Colonic mucosa (tissue), 4 donors: ENCODE results near the gene TRAPPC3L. TPM values are rescaled to one million over a fixed set of nuclear protein-coding genes. Genes with fewer than 3 reads are reported as not detected.
A peak's percentile ranks its signal among the peaks of the same experiment; 100 is the strongest.

ENCODE experiments used
- DNase-seq: peaks from one replicate; pipeline ENCODE4 v3.0.0-alpha.2; 2020
- H3K27ac ChIP-seq: fragments of 200-600 bp; one replicate; pipeline ENCODE4 v1.8.0; 2021
- H3K27me3 ChIP-seq: fragments of 200-600 bp; one replicate; pipeline ENCODE4 v1.8.0; 2021
- H3K36me3 ChIP-seq: fragments of 200-600 bp; one replicate; pipeline ENCODE4 v1.8.0; 2021
- H3K4me1 ChIP-seq: fragments of 200-600 bp; one replicate; pipeline ENCODE4 v1.8.0; 2021; ENCODE audit warnings: mild to moderate bottlenecking
- H3K4me3 ChIP-seq: fragments of 200-600 bp; one replicate; pipeline ENCODE4 v1.8.0; 2021
- H3K9ac ChIP-seq, 2 donors: one replicate each; pipeline ENCODE4 v1.7.0; 2013; ENCODE audit warnings: control low read depth in 2 of 2, low read depth in 2 of 2, low read length in 2 of 2
- H3K9me3 ChIP-seq: fragments of 200-600 bp; one replicate; pipeline ENCODE4 v1.8.0; 2021
- intact Hi-C: fragments of 100-400 bp; cut with DNase I; formaldehyde crosslinking; loops from one replicate; pipeline ENCODE4 v1.14.1; 2022
- total RNA-seq, 2 donors: library from RNA; stranded (reverse); fragmentation: NEBNext Ultra II Directional in 1 of 2; extraction: Animal tissue kit (Norgen Biotek cat#: 25700) in 1 of 2; gene quantifications; one replicate each; pipeline ENCODE4 v1.2.1, GENCODE V29; 2021
- TF ChIP-seq, protein P1 (sequence below): fragments of 200-600 bp; IDR thresholded peaks from one replicate; pipeline ENCODE4 v1.8.0; 2022; ENCODE audit warnings: antibody characterized with exemption, mild to moderate bottlenecking
- donor health status: healthy.
- donor health status: DM: no; HTN: no; CAD: no.
- donor health status: DM: no; HTN: no; CAD: no.

The TRAPPC3L gene
- total RNA-seq, 2 donors from 2014 or later = not detected

DNA sequence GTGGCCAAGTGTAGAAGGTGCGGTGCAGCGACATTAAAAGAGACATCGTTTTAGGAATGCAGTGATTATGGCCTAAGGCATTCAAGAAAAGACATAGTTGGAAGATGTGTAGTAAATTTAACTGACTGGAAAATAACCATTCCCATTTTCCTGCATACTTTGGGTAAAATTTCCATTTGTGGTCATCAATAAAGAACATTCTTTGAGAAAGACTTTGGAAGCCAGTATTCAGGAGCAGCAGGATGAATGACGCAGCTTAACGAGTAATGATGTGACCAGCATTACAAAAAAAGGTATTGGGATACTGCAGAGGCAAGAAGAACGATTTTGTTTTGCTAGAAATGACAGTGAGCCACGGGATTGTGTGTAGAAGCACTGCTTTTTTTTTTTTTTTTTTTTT lies 18.8 kb upstream of the TRAPPC3L start:
- Histone ChIP-seq H3K9ac (no peak overlapping the region), H3K27me3 (no peaks in the 10 kb centered on the region), H3K36me3 (no peaks in the 10 kb centered on the region), H3K27ac (no peak overlapping the region), H3K4me3 (no peak overlapping the region), H3K4me1 (no peaks in the 10 kb centered on the region), H3K9me3 (no peaks in the 10 kb centered on the region)
- TF ChIP-seq, protein P1, sequence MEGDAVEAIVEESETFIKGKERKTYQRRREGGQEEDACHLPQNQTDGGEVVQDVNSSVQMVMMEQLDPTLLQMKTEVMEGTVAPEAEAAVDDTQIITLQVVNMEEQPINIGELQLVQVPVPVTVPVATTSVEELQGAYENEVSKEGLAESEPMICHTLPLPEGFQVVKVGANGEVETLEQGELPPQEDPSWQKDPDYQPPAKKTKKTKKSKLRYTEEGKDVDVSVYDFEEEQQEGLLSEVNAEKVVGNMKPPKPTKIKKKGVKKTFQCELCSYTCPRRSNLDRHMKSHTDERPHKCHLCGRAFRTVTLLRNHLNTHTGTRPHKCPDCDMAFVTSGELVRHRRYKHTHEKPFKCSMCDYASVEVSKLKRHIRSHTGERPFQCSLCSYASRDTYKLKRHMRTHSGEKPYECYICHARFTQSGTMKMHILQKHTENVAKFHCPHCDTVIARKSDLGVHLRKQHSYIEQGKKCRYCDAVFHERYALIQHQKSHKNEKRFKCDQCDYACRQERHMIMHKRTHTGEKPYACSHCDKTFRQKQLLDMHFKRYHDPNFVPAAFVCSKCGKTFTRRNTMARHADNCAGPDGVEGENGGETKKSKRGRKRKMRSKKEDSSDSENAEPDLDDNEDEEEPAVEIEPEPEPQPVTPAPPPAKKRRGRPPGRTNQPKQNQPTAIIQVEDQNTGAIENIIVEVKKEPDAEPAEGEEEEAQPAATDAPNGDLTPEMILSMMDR = no peak
- no peak for DNase-seq
- intact Hi-C loops = loop anchor here (2.0 kb wide), 1 partner anchor 278 kb away; no protein-coding TSS in a partner anchor

DNA sequence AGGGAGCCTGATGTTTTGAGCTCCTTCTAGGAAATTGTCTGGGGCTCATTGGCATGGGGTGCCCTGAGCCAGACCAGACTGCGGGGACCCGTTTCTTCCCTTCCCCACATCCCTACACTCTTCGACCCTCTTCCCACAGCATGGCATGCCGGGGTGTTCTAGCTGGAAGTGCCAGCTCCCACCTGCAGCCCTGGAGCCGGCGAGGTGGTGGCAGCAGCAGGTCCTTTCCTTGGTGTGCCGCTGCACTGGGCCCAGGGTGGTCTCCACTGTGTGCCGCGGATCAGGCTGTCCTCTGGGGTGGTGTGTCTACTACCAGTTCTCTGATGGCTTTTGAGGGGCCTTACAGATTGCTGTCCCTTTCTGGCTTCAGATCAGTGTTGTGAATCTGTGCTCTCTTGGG lies 18.3 kb upstream of the TRAPPC3L start:
- no peaks in the 10 kb centered on the region for H3K27me3 ChIP-seq
- no peaks in the 10 kb centered on the region for H3K36me3 ChIP-seq
- TF ChIP-seq, protein P1 = no peak
- DNase-seq = no peak
- no peaks in the 10 kb centered on the region for H3K4me1 ChIP-seq
- intact Hi-C loops = loop anchor here (2.0 kb wide), 1 partner anchor 277 kb away; no protein-coding TSS in a partner anchor
- H3K9ac ChIP-seq = no peak overlapping the region
- H3K27ac ChIP-seq = no peak overlapping the region
- H3K4me3 ChIP-seq = no peak overlapping the region
- no peaks in the 10 kb centered on the region for H3K9me3 ChIP-seq

DNA sequence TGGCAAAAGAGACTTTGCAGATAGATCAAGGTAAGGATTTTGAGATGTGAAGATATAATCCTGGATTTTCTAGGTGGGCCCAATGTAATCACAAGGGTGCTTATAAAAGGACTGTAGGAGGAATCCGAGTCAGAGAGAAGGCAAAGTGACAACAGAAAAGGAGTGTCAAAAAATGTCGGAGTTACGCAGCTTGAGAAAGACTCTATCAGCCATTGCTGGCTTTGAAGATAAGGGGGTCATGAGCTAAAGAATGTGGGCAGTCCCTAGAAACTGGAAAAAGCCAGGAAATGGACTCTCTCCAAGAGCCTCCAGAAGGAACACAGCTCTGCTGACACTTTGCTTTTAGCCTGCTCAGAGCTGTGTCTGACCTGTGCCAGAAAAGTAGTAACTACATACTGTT lies 17.1 kb upstream of the TRAPPC3L start:
- intact Hi-C loops = no loop called here
- TF ChIP-seq, protein P1 = no peak
- Histone ChIP-seq H3K27me3 (no peaks in the 10 kb centered on the region), H3K27ac (no peak overlapping the region), H3K4me1 (no peaks in the 10 kb centered on the region), H3K4me3 (no peak overlapping the region), H3K9me3 (no peaks in the 10 kb centered on the region), H3K9ac (no peak overlapping the region), H3K36me3 (no peaks in the 10 kb centered on the region)
- DNase-seq = no peak

DNA sequence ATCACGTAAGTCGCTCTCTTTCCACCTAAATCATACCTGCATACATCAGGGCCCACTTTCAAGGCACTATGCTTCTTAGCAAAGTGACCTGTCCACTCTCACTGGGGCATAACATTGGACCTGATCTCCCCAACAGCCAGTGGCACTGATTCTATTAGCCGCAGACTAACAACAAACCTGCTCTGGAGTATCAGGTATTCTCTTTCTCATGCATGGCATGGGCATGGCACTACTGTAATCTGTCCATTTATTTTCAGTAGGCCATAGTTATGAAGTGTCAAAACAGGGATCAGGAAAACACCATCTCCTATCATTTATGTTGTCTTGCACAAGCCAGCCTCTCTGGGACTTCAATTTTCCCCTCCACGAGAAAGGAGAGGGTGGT lies 16.5 kb upstream of the TRAPPC3L start:
- intact Hi-C loops = no loop called here
- TF ChIP-seq, protein P1 = no peak
- no peaks in the 10 kb centered on the region for H3K4me1 ChIP-seq
- no peak overlapping the region for H3K4me3 ChIP-seq
- H3K9me3 ChIP-seq = no peaks in the 10 kb centered on the region
- no peaks in the 10 kb centered on the region for H3K36me3 ChIP-seq
- H3K27ac ChIP-seq = no peak overlapping the region
- no peaks in the 10 kb centered on the region for H3K27me3 ChIP-seq
- no peak for DNase-seq
- H3K9ac ChIP-seq = no peak overlapping the region

DNA sequence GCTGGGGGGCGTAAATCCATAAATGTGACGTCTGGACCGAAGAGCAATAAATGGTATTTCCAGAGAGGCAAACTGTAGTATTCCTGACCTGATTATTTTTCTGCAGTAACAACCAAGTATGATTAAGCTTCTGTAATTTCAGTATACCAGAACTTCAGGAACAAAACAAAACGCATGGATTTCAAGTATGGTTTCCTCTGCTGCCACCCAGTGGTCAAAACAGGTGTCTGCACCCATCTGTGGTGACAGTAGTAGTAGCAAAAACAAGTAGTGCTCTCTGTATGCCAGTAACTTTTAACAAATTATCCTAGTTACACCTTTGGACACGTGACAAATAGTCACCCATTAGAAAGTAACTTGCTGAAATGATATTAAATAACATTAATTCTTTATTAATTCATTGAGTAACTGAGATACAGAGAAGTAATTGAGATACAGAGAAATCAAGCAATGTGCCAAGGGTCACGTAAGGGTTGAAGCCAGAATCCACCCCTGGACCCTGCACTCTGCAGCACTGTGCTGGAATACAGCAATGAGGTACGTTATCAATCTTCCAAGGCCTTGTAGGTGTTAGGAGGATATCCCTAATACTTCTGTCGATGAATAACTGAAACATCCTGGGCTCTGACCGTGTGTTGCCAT lies 16.0 kb upstream of the TRAPPC3L start:
- H3K9ac ChIP-seq = no peak overlapping the region
- no peaks in the 10 kb centered on the region for H3K9me3 ChIP-seq
- no peaks in the 10 kb centered on the region for H3K27me3 ChIP-seq
- H3K36me3 ChIP-seq = no peaks in the 10 kb centered on the region
- H3K4me1 ChIP-seq = no peaks in the 10 kb centered on the region
- H3K27ac ChIP-seq = no peak overlapping the region
- H3K4me3 ChIP-seq = no peak overlapping the region
- TF ChIP-seq, protein P1 = peak; percentile 95
- DNase-seq = peak; percentile 79
- intact Hi-C loops = no loop called here
